ENCODE measurements around the gene NFIA.

Gene NFIA

GRCh38 chr1:61337981-61338848, 255.9 kb downstream of the NFIA start:
- TF ChIP-seq CTCF (conservative IDR thresholded peaks at IDR 0.05; ENCODE audit: low read length), result peak; percentile 85
- TF ChIP-seq EZH2phosphoT487 (IDR thresholded peaks at IDR 0.05; ENCODE audit: borderline replicate concordance), result no peak
- H3K9me3 ChIP-seq (ENCODE audit: insufficient read depth, low read depth, low read length), result no peaks in the 10 kb centered on the region
- H3K4me2 ChIP-seq (ENCODE audit: low read depth, low read length, poor library complexity, severe bottlenecking), result no peak overlapping the region

GRCh38 chr1:61338899-61339298, 256.5 kb downstream of the NFIA start:
- no peaks in the 10 kb centered on the region for H3K79me2 ChIP-seq (ENCODE audit: insufficient read depth, low read length)
- no peaks in the 10 kb centered on the region for H3F3A ChIP-seq (ENCODE audit: low read depth)
- H3K9me2 ChIP-seq (replicated peaks; ENCODE audit: low read depth, low read length), result no peaks in the 10 kb centered on the region
- H4K20me1 ChIP-seq (ENCODE audit: insufficient read depth, low read length, poor library complexity, severe bottlenecking), result no peaks in the 10 kb centered on the region
- TF ChIP-seq EZH2phosphoT487 (IDR thresholded peaks at IDR 0.05; ENCODE audit: borderline replicate concordance) (no peak), CTCF (conservative IDR thresholded peaks at IDR 0.05; ENCODE audit: low read length) (no peak)
- H3K4me1 ChIP-seq (ENCODE audit: insufficient read depth, low read length, poor library complexity, severe bottlenecking), result no peaks in the 10 kb centered on the region
- H3K9ac ChIP-seq (ENCODE audit: low read depth, low read length, poor library complexity, severe bottlenecking), result no peak overlapping the region
- no peaks in the 10 kb centered on the region for H3K9me3 ChIP-seq (ENCODE audit: insufficient read depth, low read depth, low read length)
- H3K27me3 ChIP-seq (ENCODE audit: insufficient read depth, low read length, poor library complexity, severe bottlenecking), result no peaks in the 10 kb centered on the region
- no peak overlapping the region for H3K4me2 ChIP-seq (ENCODE audit: low read depth, low read length, poor library complexity, severe bottlenecking)
- H3K36me3 ChIP-seq (ENCODE audit: insufficient read depth, low read length), result no peaks in the 10 kb centered on the region
- no peak overlapping the region for H2AFZ ChIP-seq (ENCODE audit: low read length)
- H3K4me3 ChIP-seq (ENCODE audit: low read length, poor library complexity, severe bottlenecking), result no peak overlapping the region

More at GRCh38 chr1:61337981-61338848, 255.9 kb downstream of the NFIA start:
- Histone ChIP-seq H3K4me1 (ENCODE audit: insufficient read depth, low read length, poor library complexity, severe bottlenecking) (no peaks in the 10 kb centered on the region), H3K4me3 (ENCODE audit: low read length, poor library complexity, severe bottlenecking) (no peak overlapping the region), H2AFZ (ENCODE audit: low read length) (0 out of 2 replicates have a peak overlapping the region, but pooled peaks have one; percentile 11), H3K27me3 (ENCODE audit: insufficient read depth, low read length, poor library complexity, severe bottlenecking) (no peaks in the 10 kb centered on the region), H4K20me1 (ENCODE audit: insufficient read depth, low read length, poor library complexity, severe bottlenecking) (no peaks in the 10 kb centered on the region), H3K9me2 (replicated peaks; ENCODE audit: low read depth, low read length) (no peaks in the 10 kb centered on the region), H3K9ac (ENCODE audit: low read depth, low read length, poor library complexity, severe bottlenecking) (no peak overlapping the region), H3F3A (ENCODE audit: low read depth) (no peaks in the 10 kb centered on the region), H3K36me3 (ENCODE audit: insufficient read depth, low read length) (no peaks in the 10 kb centered on the region), H3K79me2 (ENCODE audit: insufficient read depth, low read length) (no peaks in the 10 kb centered on the region)

- H2AFZ ChIP-seq (ENCODE audit: low read length), result no peak overlapping the region
- TF ChIP-seq CTCF (conservative IDR thresholded peaks at IDR 0.05; ENCODE audit: low read length) (no peak), EZH2phosphoT487 (IDR thresholded peaks at IDR 0.05; ENCODE audit: borderline replicate concordance) (no peak)
- H3K9me2 ChIP-seq (replicated peaks; ENCODE audit: low read depth, low read length), result no peaks in the 10 kb centered on the region
- H3K9ac ChIP-seq (ENCODE audit: low read depth, low read length, poor library complexity, severe bottlenecking), result no peak overlapping the region
- no peaks in the 10 kb centered on the region for H3F3A ChIP-seq (ENCODE audit: low read depth)
- H3K4me3 ChIP-seq (ENCODE audit: low read length, poor library complexity, severe bottlenecking), result no peak overlapping the region
- H3K9me3 ChIP-seq (ENCODE audit: insufficient read depth, low read depth, low read length), result no peaks in the 10 kb centered on the region
- H3K4me2 ChIP-seq (ENCODE audit: low read depth, low read length, poor library complexity, severe bottlenecking), result no peak overlapping the region
- no peaks in the 10 kb centered on the region for H4K20me1 ChIP-seq (ENCODE audit: insufficient read depth, low read length, poor library complexity, severe bottlenecking)
- no peaks in the 10 kb centered on the region for H3K4me1 ChIP-seq (ENCODE audit: insufficient read depth, low read length, poor library complexity, severe bottlenecking)
- no peaks in the 10 kb centered on the region for H3K27me3 ChIP-seq (ENCODE audit: insufficient read depth, low read length, poor library complexity, severe bottlenecking)
- no peaks in the 10 kb centered on the region for H3K36me3 ChIP-seq (ENCODE audit: insufficient read depth, low read length)
- H3K79me2 ChIP-seq (ENCODE audit: insufficient read depth, low read length), result no peaks in the 10 kb centered on the region
Observed at GRCh38 chr1:61341426-61341825, 259.1 kb downstream of the NFIA start.

Data from Loucy (cell line).